OCI-M1 (cell line): ENCODE data around the gene MAL.
"Not testable (repeated sequence)": the region's sequence is repeated elsewhere in the genome, so short reads cannot be mapped to it uniquely, and the experiment has no call there.

Source experiments
- DNase-seq: peaks from one replicate; lab custom pipeline; 2025; lab: John Stamatoyannopoulos, UW

MAL gene

DNA sequence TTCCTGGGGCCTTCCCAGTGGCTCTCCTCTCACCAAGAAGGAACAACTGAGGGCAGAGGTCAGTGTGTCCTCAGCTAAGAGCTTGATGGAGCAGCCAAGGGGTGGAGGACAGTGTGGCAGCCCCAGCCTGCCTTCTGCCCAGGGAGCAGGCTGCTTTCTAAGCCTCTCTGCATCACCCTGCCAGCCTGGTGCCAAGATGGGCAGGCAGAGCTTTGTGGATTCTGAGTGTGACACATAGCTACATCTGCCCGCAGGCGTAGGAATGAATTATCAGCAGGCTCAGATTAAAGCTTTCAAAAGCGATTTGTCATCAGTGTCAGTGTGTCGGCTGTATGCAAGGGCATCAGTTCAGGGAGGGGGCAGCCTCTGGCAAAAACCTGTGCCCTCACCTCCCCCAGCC lies 8.7 kb downstream of the MAL start:
- DNase-seq: no peak

DNA sequence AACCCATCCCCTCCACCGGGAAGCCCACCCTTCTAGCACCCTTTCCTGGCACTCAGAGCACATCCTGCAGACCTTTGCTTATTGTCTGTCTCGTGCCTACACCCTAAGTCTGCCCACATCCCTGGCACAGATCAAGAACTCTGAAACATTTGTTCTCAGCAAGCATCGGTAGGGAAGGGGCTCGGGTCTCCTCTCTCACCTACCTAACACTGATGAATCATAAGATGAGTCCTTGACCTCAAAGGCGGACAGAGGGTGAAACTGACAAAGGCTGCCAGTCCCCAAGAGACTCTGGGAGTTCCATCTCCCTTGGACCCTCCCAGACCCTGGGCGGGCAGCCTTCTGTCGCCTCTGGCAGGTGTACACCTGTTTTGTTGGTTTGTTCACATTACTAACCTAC lies 9.3 kb downstream of the MAL start:
- DNase-seq: no peak

DNA sequence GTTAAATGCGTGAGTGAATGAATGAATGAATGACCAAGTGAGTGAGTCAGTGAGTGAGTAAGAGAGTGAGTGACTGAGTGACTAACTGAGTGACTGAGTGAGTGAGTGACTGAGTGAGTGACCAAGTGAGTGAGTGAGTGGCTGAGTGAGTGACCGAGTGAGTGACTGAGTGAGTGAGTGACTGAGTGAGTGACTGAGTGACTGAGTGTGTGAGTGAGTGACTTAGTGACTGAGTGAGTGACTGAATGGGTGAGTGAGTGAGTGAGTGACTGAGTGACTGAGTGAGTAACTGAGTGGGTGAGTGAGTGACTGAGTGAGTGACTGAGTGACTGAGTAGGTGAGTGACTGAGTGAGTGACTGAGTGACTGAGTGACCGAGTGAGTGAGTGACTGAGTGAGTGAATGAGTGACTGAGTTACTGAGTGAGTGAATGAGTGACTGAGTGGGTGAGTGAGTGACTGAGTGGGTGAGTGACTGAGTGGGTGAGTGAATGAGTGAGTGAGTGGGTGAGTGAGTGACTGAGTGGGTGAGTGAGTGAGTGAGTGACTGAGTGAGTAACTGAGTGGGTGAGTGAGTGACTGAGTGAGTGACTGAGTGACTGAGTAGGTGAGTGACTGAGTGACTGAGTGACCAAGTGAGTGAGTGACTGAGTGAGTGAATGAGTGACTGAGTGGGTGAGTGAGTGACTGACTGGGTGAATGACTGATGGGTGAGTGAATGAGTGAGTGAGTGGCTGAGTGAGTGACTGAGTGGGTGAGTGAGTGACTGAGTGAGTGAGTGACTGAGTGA lies 11.3 kb downstream of the MAL start:
- DNase-seq: no peak

DNA sequence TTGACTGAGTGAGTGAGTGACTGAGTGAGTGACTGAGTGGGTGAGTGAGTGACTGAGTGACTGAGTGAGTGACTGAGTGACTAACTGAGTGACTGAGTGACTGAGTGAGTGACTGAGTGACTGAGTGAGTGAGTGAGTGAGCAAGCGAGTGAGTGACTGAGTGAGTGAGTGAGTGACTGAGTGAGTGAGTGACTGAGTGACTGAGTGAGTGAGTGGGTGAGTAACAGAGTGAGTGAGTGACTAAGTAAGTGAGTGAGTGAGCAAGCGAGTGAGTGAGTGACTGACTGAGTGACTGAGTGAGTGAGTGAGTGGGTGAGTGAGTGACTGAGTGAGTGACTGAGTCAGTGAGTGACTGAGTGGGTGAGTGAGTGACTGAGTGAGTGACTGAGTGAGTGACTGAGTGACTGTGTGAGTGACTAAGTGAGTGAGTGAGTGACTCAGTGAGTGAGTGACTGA lies 11.9 kb downstream of the MAL start:
- no peak for DNase-seq

DNA sequence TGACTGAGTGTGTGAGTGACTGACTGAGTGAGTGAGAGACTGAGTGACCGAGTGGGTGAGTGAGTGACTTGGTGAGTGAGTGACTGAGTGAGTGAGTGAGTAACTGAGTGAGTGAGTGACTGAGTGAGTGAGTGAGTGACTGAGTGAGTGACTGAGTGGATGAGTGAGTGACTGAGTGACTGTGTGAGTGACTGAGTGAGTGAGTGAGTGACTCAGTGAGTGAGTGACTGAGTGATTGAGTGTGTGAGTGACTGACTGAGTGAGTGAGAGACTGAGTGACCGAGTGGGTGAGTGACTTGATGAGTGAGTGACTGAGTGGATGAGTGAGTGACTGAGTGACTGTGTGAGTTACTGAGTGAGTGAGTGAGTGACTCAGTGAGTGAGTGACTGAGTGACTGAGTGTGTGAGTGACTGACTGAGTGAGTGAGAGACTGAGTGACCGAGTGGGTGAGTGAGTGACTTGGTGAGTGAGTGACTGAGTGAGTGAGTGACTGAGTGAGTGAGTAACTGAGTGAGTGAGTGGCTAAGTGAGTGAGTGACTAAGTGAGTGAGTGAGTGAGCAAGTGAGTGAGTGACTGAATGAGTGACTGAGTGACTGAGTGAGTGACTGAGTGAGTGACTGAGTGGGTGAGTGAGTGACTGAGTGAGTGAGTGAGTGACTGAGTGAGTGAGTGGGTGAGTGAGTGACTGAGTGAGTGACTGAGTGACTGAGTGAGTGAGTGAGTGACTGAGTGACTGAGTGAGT lies 12.5 kb downstream of the MAL start:
- not testable (repeated sequence) for DNase-seq

DNA sequence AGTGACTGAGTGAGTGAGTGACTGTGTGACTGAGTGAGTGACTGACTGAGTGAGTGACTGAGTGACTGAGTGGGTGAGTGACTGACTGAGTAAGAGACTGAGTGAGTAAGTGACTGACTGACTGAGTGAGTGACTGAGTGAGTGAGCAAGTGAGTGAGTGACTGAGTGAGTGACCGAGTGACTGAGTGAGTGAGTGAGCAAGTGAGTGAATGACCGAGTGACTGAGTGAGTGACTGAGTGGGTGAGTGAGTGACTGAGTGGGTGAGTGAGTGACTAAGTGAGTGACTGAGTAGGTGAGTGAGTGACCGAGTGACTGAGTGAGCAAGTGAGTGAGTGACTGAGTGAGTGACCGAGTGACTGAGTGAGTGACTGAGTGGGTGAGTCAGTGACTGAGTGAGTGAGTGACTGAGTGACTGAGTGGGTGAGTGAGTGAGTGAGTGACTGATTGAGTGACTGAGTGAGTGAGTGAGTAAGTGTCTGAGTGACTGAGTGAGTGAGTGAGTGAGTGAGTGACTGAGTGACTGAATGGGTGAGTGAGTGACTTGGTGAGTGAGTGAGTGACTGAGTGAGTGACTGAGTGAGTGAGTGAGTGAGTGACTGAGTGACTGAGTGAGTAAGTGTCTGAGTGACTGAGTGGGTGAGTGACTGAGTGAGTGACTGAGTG lies 13.3 kb downstream of the MAL start:
- DNase-seq: no peak

DNA sequence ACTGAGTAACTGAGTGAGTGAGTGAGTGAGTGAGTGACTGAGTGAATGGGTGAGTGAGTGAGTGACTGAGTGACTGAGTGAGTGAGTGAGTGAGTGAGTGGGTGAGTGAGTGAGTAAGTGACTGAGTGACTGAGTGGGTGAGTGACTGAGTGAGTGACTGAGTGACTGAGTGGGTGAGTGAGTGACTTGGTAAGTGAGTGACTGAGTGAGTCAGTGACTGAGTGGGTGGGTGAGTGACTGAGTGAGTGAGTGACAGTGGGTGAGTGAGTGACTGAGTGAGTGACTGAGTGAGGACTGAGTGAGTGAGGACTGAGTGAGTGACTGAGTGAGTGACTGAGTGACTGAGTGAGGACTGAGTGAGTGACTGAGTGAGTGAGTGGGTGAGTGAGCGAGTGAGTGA lies 13.9 kb downstream of the MAL start:
- DNase-seq: no peak

DNA sequence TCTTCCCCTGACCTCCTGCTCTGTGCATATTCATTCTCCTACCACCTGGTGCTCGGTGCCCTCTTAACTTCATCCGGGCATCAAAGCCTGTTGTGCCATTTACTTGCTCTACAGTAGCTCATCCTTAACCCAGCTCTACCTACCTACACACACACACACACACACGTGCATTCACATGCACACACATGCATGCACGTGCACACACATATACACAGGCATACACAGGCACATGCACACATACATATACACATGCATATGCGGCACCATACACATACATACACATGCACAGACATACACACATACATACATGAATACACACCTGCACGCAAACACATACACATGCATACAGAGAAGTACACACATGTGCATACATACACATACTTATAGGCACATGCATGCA lies 14.5 kb downstream of the MAL start:
- no peak for DNase-seq

DNA sequence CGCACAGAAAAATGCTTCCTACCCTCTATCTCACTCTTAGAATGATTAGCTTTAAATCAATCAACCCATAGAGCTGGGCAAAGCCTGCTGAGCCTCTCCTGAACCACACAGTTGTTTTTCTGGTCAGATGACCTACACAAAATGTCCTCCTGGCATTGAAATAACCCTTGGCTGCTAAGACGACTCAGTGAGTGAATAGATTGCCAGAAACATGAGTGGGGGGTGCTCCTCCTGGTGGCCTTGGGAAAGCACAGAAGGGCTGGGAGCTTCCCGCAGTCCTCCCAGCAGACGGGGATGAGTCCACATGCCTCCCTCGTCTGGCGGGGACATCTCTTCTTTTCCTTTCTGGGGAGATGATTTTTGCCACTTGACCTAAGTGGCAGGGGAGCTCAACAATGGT lies 14.9 kb downstream of the MAL start:
- DNase-seq: no peak

DNA sequence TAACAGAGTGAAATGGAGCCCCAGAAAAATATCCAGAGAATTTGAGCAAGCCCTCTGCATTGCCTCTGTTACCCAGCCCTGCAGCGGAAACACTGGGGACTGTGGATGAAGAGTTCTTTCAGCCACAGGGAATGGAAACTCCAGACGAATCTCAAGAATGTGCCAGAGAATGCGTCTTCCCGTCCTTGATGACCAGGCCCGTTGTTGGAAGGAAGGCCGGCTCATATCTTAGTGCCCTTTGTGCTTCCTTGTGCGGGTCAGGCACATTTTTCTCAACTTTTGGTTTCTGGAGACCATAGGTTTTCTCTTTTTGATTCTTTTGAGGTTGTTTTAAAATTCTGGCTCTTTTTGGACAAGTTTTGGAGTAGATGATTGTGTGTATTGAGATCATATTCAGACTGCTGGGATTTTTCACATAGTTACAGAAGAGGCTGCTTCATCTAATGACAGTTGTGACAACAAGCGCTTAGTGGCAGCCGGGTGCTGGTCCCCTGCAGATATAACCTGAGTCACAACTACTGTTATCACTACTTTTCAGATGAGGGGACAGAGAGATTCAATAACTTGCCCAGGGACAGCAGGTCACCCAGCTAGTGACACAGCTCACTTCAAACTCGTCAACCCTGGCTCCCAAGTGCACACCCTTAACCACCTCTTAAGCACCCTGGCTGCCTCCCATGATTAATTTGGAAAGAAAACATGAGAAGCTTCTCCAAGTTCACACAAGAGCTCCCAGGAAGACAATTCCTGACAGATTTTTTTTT lies 15.7 kb downstream of the MAL start:
- DNase-seq: no peak

DNA sequence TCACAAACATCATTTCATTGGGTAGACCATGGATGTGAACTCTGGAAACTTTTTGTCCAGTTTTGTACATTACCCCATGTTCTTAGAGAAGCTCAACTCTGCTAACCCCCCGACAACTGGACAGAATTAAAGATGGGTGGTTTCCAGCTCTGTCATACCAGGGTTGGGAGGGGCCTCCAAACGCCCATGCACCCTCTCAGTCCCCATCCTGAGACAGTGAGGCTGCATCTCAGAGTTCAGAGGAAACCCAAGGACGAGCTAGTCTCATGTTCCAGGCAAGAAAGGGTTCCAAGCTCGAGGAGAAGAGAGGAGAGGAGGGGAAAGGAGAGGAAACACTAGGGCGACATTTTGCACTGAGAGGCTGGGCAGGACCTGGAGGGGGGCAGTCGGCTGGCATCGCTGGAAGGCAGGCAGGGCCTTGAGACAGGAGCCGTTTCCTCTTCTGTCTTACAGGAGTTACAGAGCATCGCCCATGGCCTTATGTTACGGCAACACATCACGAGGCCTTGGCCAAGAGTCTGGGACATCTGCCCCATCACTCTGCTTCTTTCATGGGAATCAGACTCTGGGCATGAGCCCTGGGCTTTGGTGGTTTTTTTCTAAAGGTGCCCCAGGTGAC lies 16.4 kb downstream of the MAL start:
- no peak for DNase-seq

DNA sequence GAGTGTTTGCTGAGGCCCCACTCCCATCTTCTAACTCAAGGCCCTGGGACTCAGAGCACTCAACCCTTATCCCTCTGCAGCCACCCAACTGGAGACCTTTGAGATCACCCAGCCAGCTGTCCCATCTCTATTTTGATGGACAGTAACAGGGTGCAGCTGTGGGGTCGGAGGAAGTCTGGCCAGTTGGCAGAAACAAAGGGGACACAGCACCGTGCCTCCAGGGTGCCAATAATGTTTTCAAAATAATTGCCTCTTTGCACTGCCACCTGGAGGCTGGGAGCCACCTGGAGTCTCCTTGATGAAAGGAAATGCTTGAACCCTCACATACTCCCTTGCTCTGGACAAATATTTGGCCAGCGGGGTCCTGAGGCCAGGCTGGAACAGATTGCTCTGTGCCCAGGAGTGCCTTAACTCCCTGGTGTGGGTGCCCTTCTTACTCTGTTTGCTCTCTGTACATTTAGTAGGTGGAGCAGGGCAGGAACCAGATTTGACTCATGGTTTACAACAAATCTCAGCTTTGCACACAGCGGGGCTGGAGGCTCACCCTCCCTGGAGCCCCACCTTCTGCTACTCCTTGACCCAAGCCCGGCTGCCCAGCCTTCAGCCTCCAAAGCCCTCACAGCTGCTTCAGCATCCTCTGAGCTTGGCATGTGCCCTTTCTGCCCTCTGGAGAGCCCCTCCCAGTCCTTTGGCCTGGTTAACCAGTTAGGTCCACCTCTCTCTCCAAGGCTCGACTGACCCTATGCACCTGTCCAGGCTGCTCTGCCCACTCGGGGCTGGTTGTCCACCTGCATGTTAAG lies 17.2 kb downstream of the MAL start:
- DNase-seq: no peak

DNA sequence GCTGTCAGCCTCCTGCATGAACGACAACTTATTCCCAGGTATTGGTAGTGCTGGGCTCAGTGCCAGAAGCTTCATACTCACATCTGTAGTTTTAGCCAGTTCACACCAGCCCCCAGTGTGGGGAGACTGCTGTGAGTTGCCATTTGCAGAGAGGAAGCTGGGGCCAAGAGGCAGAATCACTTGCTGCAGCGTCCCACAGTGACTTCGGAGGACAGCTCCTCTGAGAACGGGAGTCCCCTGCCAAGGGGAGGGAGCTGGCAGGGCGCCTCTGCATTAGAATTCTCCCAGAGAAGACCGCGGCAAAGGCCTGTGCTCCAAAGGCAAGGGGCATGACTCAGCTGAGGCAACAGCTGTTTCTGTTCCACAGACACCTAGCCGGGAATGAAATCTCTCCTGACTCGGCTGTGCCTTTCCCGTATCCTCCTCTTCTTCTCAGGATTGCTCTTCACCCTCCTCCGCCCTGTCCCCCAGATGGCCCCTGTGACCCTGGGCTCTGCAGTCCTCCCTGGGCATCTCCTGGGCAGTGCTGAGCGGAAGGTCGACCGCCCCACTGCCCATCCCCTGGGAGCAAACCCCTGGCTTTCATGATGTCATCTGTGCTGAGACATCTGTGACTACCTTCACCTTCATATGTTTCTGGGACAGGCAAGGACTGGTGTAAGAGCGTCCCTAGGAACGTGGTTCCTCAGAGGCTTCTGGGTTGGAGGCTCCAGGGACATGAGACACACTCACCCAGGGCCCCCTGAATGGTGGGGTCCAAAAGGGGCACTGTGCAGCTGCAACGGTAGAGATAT lies 18.0 kb downstream of the MAL start:
- DNase-seq: no peak

DNA sequence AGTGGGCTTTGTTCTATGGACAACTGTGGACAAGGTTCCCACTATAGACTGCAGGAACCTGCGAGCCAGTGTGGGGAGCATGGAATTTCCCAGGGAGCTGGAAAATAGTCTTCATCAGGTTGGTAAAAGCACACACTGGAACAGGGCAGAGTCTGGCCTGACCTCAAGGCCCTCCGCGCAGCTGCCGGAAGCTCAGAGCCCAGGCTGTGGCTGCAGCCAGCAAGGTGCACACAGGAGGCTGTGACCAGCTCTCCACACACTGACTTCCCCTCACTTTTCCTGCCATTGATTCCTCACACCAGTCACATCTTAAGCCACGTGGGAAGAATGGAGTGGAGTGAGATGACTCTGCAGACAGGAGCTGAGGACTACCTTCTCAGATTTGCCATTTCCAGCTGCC lies 19.1 kb downstream of the MAL start:
- DNase-seq: no peak

DNA sequence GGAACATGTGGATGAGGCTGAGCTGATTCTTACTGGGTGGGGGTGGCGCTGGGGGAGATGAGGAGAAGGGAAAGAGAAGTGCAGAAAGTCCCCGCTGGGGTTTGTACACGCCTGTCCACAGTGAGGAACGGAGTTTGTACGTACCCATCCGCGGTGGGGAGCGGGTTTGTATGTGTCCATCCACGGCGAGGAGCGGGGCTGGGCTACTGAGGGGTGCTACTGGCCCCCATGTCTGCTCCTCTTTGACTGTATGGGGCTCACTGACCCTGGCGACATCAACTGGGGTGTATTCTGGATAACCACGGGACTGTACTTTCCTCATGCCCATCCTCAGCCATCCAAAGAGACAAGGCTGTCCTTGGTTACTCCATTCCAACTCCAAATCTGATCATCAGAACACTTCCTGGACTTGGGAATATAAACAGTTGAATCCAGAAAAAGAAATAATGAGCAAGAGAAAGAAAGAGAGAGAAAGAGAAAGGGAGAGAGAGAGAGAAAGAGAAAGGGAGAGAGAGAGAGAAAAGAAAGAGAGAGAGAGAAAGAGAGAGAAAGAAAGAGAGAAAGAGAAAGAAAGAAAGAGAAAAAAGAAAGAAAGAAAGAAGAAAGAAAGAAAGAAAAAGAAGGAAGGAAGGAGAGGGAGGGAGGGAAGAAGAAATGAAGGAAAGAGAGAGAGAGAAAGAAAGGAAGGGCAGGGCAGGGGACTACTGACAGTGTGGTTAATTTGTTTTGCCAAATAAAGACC lies 21.0 kb downstream of the MAL start:
- DNase-seq: no peak

DNA sequence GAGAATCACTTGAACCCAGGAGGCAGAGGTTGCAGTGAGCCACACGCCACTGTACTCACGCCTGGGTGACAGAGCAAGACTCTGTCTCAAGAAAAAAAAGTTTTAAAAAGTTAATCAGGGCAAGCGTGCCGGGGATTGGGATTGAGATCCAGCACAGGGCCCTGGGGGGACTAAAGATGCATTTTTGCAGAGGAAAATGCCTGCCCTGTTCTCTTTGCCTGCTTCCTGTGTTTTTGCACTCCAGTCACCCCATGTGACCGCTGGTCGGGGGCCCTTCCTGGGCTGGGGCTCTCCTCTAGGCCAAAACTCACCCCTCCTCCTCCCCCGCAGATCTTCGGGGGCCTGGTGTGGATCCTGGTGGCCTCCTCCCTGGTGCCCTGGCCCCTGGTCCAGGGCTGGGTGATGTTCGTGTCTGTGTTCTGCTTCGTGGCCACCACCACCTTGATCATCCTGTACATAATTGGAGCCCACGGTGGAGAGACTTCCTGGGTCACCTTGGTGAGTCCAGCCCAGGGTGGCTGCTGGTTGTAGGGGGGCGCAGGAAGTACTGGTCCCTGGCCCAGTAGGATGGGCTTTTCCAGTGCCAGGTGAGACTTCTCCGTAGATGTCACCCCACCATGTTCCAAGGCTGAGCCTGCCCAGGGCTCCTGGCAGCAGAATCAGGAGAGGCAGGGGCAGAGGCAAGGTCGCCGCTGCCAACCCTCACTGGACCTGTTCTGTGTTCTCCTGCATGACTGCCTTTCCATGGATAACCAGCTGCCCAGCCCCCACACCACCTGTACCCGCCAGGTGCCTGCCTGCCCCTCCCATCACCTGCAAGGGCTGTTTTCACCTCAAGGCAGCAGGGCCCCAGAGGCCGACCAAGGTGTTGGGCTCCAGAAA lies 22.4 kb downstream of the MAL start:
- DNase-seq: no peak

DNA sequence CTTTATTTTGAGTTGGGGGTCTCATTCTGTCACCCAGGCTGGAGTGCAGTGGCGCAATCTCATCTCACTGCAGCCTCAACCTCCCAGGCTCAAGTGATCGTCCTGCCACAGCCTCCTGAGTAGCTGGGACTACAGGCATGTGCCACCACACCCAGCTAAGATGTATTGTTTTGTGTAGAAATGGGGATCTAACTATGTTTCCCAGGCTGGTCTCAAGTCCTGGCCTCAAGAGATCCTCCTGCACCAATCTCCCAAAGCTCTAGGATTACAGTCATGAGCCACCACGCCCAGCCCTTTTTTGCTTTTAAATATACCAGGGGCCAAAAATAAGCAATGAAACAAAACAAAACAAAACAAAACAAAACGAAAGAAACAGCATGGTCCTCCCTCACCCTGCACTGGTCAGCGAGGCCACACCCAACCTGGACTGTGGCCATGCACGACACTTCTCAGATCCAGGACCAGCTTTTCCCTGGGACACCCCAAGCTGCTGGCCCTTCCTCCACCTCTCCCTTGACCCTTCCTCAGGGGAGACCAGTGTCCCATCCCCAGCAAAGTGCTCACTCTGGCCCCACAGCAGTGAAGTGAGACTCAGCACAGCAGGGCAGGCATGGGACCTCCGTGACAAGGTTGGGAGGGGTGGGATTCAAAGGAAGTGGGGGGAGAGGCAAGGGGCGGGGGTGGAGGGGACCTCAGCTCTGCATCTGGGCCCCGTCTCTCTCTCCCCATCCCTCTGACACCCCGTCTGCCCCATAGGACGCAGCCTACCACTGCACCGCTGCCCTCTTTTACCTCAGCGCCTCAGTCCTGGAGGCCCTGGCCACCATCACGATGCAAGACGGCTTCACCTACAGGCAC lies 23.5 kb downstream of the MAL start:
- DNase-seq: no peak

DNA sequence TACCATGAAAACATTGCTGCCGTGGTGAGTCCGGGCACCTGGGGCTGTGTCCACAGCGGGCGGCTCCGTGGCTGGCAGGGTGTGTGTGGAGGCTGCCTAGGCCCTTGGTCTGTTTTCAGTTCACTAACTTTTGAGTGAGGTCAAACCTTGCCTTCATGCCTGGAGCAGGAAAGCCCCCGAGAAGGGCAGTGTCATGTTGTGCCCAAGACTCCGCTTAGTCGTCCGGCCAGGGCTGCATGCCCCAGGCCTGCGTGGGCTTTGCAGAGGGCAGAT lies 24.1 kb downstream of the MAL start:
- no peak for DNase-seq
